ENCODE measurements around the gene ZBTB7C.

ZBTB7C gene

GRCh38 chr18:48337053-48337452 lies 72.1 kb downstream of the ZBTB7C start:
- no peak overlapping the region for H3K27ac ChIP-seq (ENCODE audit: low read depth, low read length, severe bottlenecking)
- no peak overlapping the region for H3K4me3 ChIP-seq (ENCODE audit: extremely low read depth, insufficient read depth, low read length, poor library complexity, severe bottlenecking)
- no peaks in the 10 kb centered on the region for H3K36me3 ChIP-seq (ENCODE audit: control insufficient read depth, insufficient read depth, low read length)
- no peaks in the 10 kb centered on the region for H3K9me3 ChIP-seq (ENCODE audit: control insufficient read depth, low read length)
- 95 to 100% methylated on average over 2 of the region's 2 CpGs for WGBS, 2 experiments (ENCODE audit: insufficient coverage in 2 of 2)
- peaks cover 27% of the 10 kb centered on the region for H3K4me1 ChIP-seq (ENCODE audit: control insufficient read depth, insufficient read depth, low read length, poor library complexity, severe bottlenecking)

GRCh38 chr18:48336332-48336731 lies 72.9 kb downstream of the ZBTB7C start:
- 74 to 85% methylated on average over 3 to 4 of the region's 8 CpGs for WGBS, 2 experiments (ENCODE audit: insufficient coverage in 2 of 2)
- no peaks in the 10 kb centered on the region for H3K36me3 ChIP-seq (ENCODE audit: control insufficient read depth, insufficient read depth, low read length)
- peak overlapping the region; percentile 58 for H3K27ac ChIP-seq (ENCODE audit: low read depth, low read length, severe bottlenecking)
- H3K4me1 ChIP-seq (ENCODE audit: control insufficient read depth, insufficient read depth, low read length, poor library complexity, severe bottlenecking), result peaks cover 27% of the 10 kb centered on the region
- no peaks in the 10 kb centered on the region for H3K9me3 ChIP-seq (ENCODE audit: control insufficient read depth, low read length)
- H3K4me3 ChIP-seq (ENCODE audit: extremely low read depth, insufficient read depth, low read length, poor library complexity, severe bottlenecking), result no peak overlapping the region

GRCh38 chr18:48335829-48336228 lies 73.4 kb downstream of the ZBTB7C start:
- Histone ChIP-seq H3K4me1 (ENCODE audit: control insufficient read depth, insufficient read depth, low read length, poor library complexity, severe bottlenecking) (peaks cover 26% of the 10 kb centered on the region), H3K4me3 (ENCODE audit: extremely low read depth, insufficient read depth, low read length, poor library complexity, severe bottlenecking) (no peak overlapping the region), H3K36me3 (ENCODE audit: control insufficient read depth, insufficient read depth, low read length) (no peaks in the 10 kb centered on the region), H3K9me3 (ENCODE audit: control insufficient read depth, low read length) (no peaks in the 10 kb centered on the region), H3K27ac (ENCODE audit: low read depth, low read length, severe bottlenecking) (peak overlapping the region; percentile 58)
- 48 to 82% methylated on average over 2 to 3 of the region's 4 CpGs for WGBS, 2 experiments (ENCODE audit: insufficient coverage in 2 of 2)

GRCh38 chr18:48334845-48335244 lies 74.3 kb downstream of the ZBTB7C start:
- Histone ChIP-seq H3K27ac (ENCODE audit: low read depth, low read length, severe bottlenecking) (no peak overlapping the region), H3K9me3 (ENCODE audit: control insufficient read depth, low read length) (no peaks in the 10 kb centered on the region), H3K4me3 (ENCODE audit: extremely low read depth, insufficient read depth, low read length, poor library complexity, severe bottlenecking) (no peak overlapping the region), H3K4me1 (ENCODE audit: control insufficient read depth, insufficient read depth, low read length, poor library complexity, severe bottlenecking) (peaks cover 23% of the 10 kb centered on the region), H3K36me3 (ENCODE audit: control insufficient read depth, insufficient read depth, low read length) (no peaks in the 10 kb centered on the region)
- 62 to 87% methylated on average over 3 of the region's 3 CpGs for WGBS, 2 experiments (ENCODE audit: insufficient coverage in 2 of 2)

- H3K36me3 ChIP-seq (ENCODE audit: control insufficient read depth, insufficient read depth, low read length), result no peaks in the 10 kb centered on the region
- H3K4me1 ChIP-seq (ENCODE audit: control insufficient read depth, insufficient read depth, low read length, poor library complexity, severe bottlenecking), result peaks cover 31% of the 10 kb centered on the region
- WGBS, 2 experiments (ENCODE audit: insufficient coverage in 2 of 2), result 44 to 48% methylated on average over 3 to 4 of the region's 4 CpGs
- H3K4me3 ChIP-seq (ENCODE audit: extremely low read depth, insufficient read depth, low read length, poor library complexity, severe bottlenecking), result no peak overlapping the region
- no peaks in the 10 kb centered on the region for H3K9me3 ChIP-seq (ENCODE audit: control insufficient read depth, low read length)
- no peak overlapping the region for H3K27ac ChIP-seq (ENCODE audit: low read depth, low read length, severe bottlenecking)
These were observed 75.6 kb downstream of the ZBTB7C start for GRCh38 chr18:48333563-48333962.

- no peaks in the 10 kb centered on the region for H3K9me3 ChIP-seq (ENCODE audit: control insufficient read depth, low read length)
- peak overlapping the region; percentile 16 for H3K27ac ChIP-seq (ENCODE audit: low read depth, low read length, severe bottlenecking)
- peaks cover 26% of the 10 kb centered on the region for H3K4me1 ChIP-seq (ENCODE audit: control insufficient read depth, insufficient read depth, low read length, poor library complexity, severe bottlenecking)
- 76 to 91% methylated on average over 6 to 8 of the region's 8 CpGs for WGBS, 2 experiments (ENCODE audit: insufficient coverage in 2 of 2)
- no peaks in the 10 kb centered on the region for H3K36me3 ChIP-seq (ENCODE audit: control insufficient read depth, insufficient read depth, low read length)
- no peak overlapping the region for H3K4me3 ChIP-seq (ENCODE audit: extremely low read depth, insufficient read depth, low read length, poor library complexity, severe bottlenecking)
These were observed 78.9 kb downstream of the ZBTB7C start for GRCh38 chr18:48330016-48330991.

- Histone ChIP-seq H3K27ac (ENCODE audit: low read depth, low read length, severe bottlenecking) (peak overlapping the region; percentile 63), H3K36me3 (ENCODE audit: control insufficient read depth, insufficient read depth, low read length) (no peaks in the 10 kb centered on the region), H3K4me3 (ENCODE audit: extremely low read depth, insufficient read depth, low read length, poor library complexity, severe bottlenecking) (no peak overlapping the region), H3K9me3 (ENCODE audit: control insufficient read depth, low read length) (no peaks in the 10 kb centered on the region), H3K4me1 (ENCODE audit: control insufficient read depth, insufficient read depth, low read length, poor library complexity, severe bottlenecking) (peaks cover 29% of the 10 kb centered on the region)
- 95 to 100% methylated on average over 3 to 4 of the region's 7 CpGs for WGBS, 2 experiments (ENCODE audit: insufficient coverage in 2 of 2)
These were observed 80.5 kb downstream of the ZBTB7C start for GRCh38 chr18:48328473-48329210.

- no peaks in the 10 kb centered on the region for H3K36me3 ChIP-seq (ENCODE audit: control insufficient read depth, insufficient read depth, low read length)
- H3K27ac ChIP-seq (ENCODE audit: low read depth, low read length, severe bottlenecking), result peak overlapping the region; percentile 87
- 72% methylated on average over 7 to 11 of the region's 11 CpGs for WGBS, 2 experiments (ENCODE audit: insufficient coverage in 2 of 2)
- peaks cover 29% of the 10 kb centered on the region for H3K4me1 ChIP-seq (ENCODE audit: control insufficient read depth, insufficient read depth, low read length, poor library complexity, severe bottlenecking)
- no peaks in the 10 kb centered on the region for H3K9me3 ChIP-seq (ENCODE audit: control insufficient read depth, low read length)
- no peak overlapping the region for H3K4me3 ChIP-seq (ENCODE audit: extremely low read depth, insufficient read depth, low read length, poor library complexity, severe bottlenecking)
These were observed 82.1 kb downstream of the ZBTB7C start for GRCh38 chr18:48326901-48327675.

GRCh38 chr18:48325115-48325665 lies 84.0 kb downstream of the ZBTB7C start:
- 100% methylated on average over 1 of the region's 1 CpG; no CpG with 5 or more reads in 1 of the 2 experiments for WGBS, 2 experiments (ENCODE audit: insufficient coverage in 2 of 2)

GRCh38 chr18:48324651-48325050 lies 84.5 kb downstream of the ZBTB7C start:
- whole genome bisulfite sequencing, 2 experiments (ENCODE audit: insufficient coverage in 2 of 2), result 87 to 89% methylated on average over 9 of the region's 9 CpGs
- Histone ChIP-seq H3K27ac (ENCODE audit: low read depth, low read length, severe bottlenecking) (no peak overlapping the region), H3K4me3 (ENCODE audit: extremely low read depth, insufficient read depth, low read length, poor library complexity, severe bottlenecking) (no peak overlapping the region), H3K9me3 (ENCODE audit: control insufficient read depth, low read length) (no peaks in the 10 kb centered on the region), H3K4me1 (ENCODE audit: control insufficient read depth, insufficient read depth, low read length, poor library complexity, severe bottlenecking) (peaks cover 24% of the 10 kb centered on the region), H3K36me3 (ENCODE audit: control insufficient read depth, insufficient read depth, low read length) (no peaks in the 10 kb centered on the region)

More at GRCh38 chr18:48325115-48325665, 84.0 kb downstream of the ZBTB7C start:
- H3K27ac ChIP-seq (ENCODE audit: low read depth, low read length, severe bottlenecking), result no peak overlapping the region
- H3K36me3 ChIP-seq (ENCODE audit: control insufficient read depth, insufficient read depth, low read length), result no peaks in the 10 kb centered on the region
- H3K9me3 ChIP-seq (ENCODE audit: control insufficient read depth, low read length), result no peaks in the 10 kb centered on the region
- no peak overlapping the region for H3K4me3 ChIP-seq (ENCODE audit: extremely low read depth, insufficient read depth, low read length, poor library complexity, severe bottlenecking)
- H3K4me1 ChIP-seq (ENCODE audit: control insufficient read depth, insufficient read depth, low read length, poor library complexity, severe bottlenecking), result peaks cover 25% of the 10 kb centered on the region

All from mesodermal cell (in vitro differentiated cells).